ENCODE results near the gene OR10D3.
A peak's percentile ranks its signal among the peaks of the same experiment; 100 is the strongest.
"Not testable (repeated sequence)": the region's sequence is repeated elsewhere in the genome, so short reads cannot be mapped to it uniquely, and the experiment has no call there.

Gene OR10D3

GRCh38 chr11:124194293-124195188 is 11.4 kb downstream of the OR10D3 start:
- no peak for DNase-seq (ENCODE audit: low read depth in 2 of 2)

- DNase-seq (ENCODE audit: low read depth in 2 of 2) = peak in 1 of 2 donors; percentile 2
Measured at GRCh38 chr11:124195189-124195734, 12.1 kb downstream of the OR10D3 start.

- DNase-seq (ENCODE audit: low read depth in 2 of 2) = no peak
Measured at GRCh38 chr11:124197999-124198398, 14.9 kb downstream of the OR10D3 start.

GRCh38 chr11:124198897-124199296 is 15.8 kb downstream of the OR10D3 start:
- no peak for DNase-seq (ENCODE audit: low read depth in 2 of 2)

GRCh38 chr11:124199702-124200101 is 16.6 kb downstream of the OR10D3 start:
- DNase-seq (ENCODE audit: low read depth in 2 of 2) = no peak

GRCh38 chr11:124200671-124201070 is 17.5 kb downstream of the OR10D3 start:
- DNase-seq (ENCODE audit: low read depth in 2 of 2) = no peak

GRCh38 chr11:124202951-124203350 is 19.8 kb downstream of the OR10D3 start:
- DNase-seq (ENCODE audit: low read depth in 2 of 2) = no peak

GRCh38 chr11:124204008-124204407 is 20.9 kb downstream of the OR10D3 start:
- DNase-seq (ENCODE audit: low read depth in 2 of 2) = no peak

GRCh38 chr11:124207102-124207792 is 24.1 kb downstream of the OR10D3 start:
- no peak for DNase-seq (ENCODE audit: low read depth in 2 of 2)

- DNase-seq (ENCODE audit: low read depth in 2 of 2) = no peak
Measured at GRCh38 chr11:124209824-124210357, 26.7 kb downstream of the OR10D3 start.

GRCh38 chr11:124210421-124210820 is 27.3 kb downstream of the OR10D3 start:
- no peak for DNase-seq (ENCODE audit: low read depth in 2 of 2)

- DNase-seq (ENCODE audit: low read depth in 2 of 2) = no peak
Measured at GRCh38 chr11:124211321-124211720, 28.2 kb downstream of the OR10D3 start.

- DNase-seq (ENCODE audit: low read depth in 2 of 2) = no peak
Measured at GRCh38 chr11:124214027-124214426, 30.9 kb downstream of the OR10D3 start.

GRCh38 chr11:124219126-124219525 is 36.0 kb downstream of the OR10D3 start:
- no peak for DNase-seq (ENCODE audit: low read depth in 2 of 2)

GRCh38 chr11:124222407-124222806 is 39.3 kb downstream of the OR10D3 start:
- DNase-seq (ENCODE audit: low read depth in 2 of 2) = no peak

GRCh38 chr11:124224618-124225423 is 41.7 kb downstream of the OR10D3 start:
- not testable (repeated sequence) for DNase-seq (ENCODE audit: low read depth in 2 of 2)

- no peak for DNase-seq (ENCODE audit: low read depth in 2 of 2)
Measured at GRCh38 chr11:124225471-124225870, 42.3 kb downstream of the OR10D3 start.

GRCh38 chr11:124233376-124233775 is 50.2 kb downstream of the OR10D3 start:
- DNase-seq (ENCODE audit: low read depth in 2 of 2) = no peak

Measured in activated CD8-positive, alpha-beta memory T cell treated with anti-CD3 and anti-CD28 coated beads for 4 hours (primary cell).